HG03378 (cell line): ENCODE results near the gene ZNF341.

Source experiments
- ATAC-seq: cut with Tn5 transposase; IDR thresholded peaks from one replicate; pipeline ENCODE4 v1.9.1; 2021; ENCODE audit warnings: mild to moderate bottlenecking, moderate library complexity; ENCODE audit not compliant: unreplicated experiment

Gene ZNF341

GRCh38 chr20:33766686-33767085, 34.9 kb downstream of the ZNF341 start:
- no peak for ATAC-seq

- ATAC-seq, result no peak
Observed at GRCh38 chr20:33767777-33768138, 36.0 kb downstream of the ZNF341 start.

- ATAC-seq, result no peak
Observed at GRCh38 chr20:33769043-33769442, 37.2 kb downstream of the ZNF341 start.

- no peak for ATAC-seq
Observed at GRCh38 chr20:33770005-33770404, 38.2 kb downstream of the ZNF341 start.

- ATAC-seq, result no peak
Observed at GRCh38 chr20:33771938-33772337, 40.1 kb downstream of the ZNF341 start.

- no peak for ATAC-seq
Observed at GRCh38 chr20:33772439-33772838, 40.6 kb downstream of the ZNF341 start.

- peak; percentile 58 for ATAC-seq
Observed at GRCh38 chr20:33773412-33774089, 41.8 kb downstream of the ZNF341 start.

GRCh38 chr20:33777816-33778215, 46.0 kb downstream of the ZNF341 start:
- ATAC-seq, result no peak

- ATAC-seq, result no peak
Observed at GRCh38 chr20:33781133-33781532, 49.3 kb downstream of the ZNF341 start.

- ATAC-seq, result no peak
Observed at GRCh38 chr20:33781945-33782344, 50.1 kb downstream of the ZNF341 start.

- no peak for ATAC-seq
Observed at GRCh38 chr20:33783256-33783655, 51.5 kb downstream of the ZNF341 start.

- no peak for ATAC-seq
Observed at GRCh38 chr20:33783818-33784217, 52.0 kb downstream of the ZNF341 start.

- no peak for ATAC-seq
Observed at GRCh38 chr20:33784225-33784624, 52.4 kb downstream of the ZNF341 start.

GRCh38 chr20:33785503-33785902, 53.7 kb downstream of the ZNF341 start:
- no peak for ATAC-seq

GRCh38 chr20:33787253-33787891, 55.6 kb downstream of the ZNF341 start:
- ATAC-seq, result no peak

- no peak for ATAC-seq
Observed at GRCh38 chr20:33788351-33789049, 56.7 kb downstream of the ZNF341 start.

- no peak for ATAC-seq
Observed at GRCh38 chr20:33789109-33789857, 57.5 kb downstream of the ZNF341 start.

GRCh38 chr20:33789858-33790182, 58.0 kb downstream of the ZNF341 start:
- no peak for ATAC-seq

- ATAC-seq, result no peak
Observed at GRCh38 chr20:33790566-33790965, 58.8 kb downstream of the ZNF341 start.

- no peak for ATAC-seq
Observed at GRCh38 chr20:33791021-33791420, 59.2 kb downstream of the ZNF341 start.

- ATAC-seq, result no peak
Observed at GRCh38 chr20:33791540-33791939, 59.7 kb downstream of the ZNF341 start.
